Right renal pelvis (tissue), 4 donors: Measurements from ENCODE around the gene LGALS12. TPM values are rescaled to one million over a fixed set of nuclear protein-coding genes. Genes with fewer than 3 reads are reported as not detected.
A peak's percentile ranks its signal among the peaks of the same experiment; 100 is the strongest.

Experiments
- DNase-seq, 4 donors: peaks; one replicate each; pipeline ENCODE4 v3.0.0-alpha.2; 2013; ENCODE audit warnings: low read depth in 4 of 4, low spot score in 3 of 4, missing footprints in 1 of 4
- polyA plus RNA-seq, 4 donors: library from polyadenylated mRNA; unstranded; fragments of 120-200 nt; gene quantifications; one replicate each; pipeline ENCODE4 v1.2.1, GENCODE V29; 2013; ENCODE audit not compliant: insufficient read length in 4 of 4

LGALS12 gene, protein sequence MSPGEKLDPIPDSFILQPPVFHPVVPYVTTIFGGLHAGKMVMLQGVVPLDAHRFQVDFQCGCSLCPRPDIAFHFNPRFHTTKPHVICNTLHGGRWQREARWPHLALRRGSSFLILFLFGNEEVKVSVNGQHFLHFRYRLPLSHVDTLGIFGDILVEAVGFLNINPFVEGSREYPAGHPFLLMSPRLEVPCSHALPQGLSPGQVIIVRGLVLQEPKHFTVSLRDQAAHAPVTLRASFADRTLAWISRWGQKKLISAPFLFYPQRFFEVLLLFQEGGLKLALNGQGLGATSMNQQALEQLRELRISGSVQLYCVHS
- under 1 TPM; 0.12 to 0.14 (median 0.14) TPM for polyA plus RNA-seq

GRCh38 chr11:63505857-63506528, at the start of gene LGALS12:
Gene LGALS12, plus strand, starts transcription at chr11:63506084. Its CDS starts 375 bp downstream, at chr11:63506459.
- DNase-seq: no peak

DNA sequence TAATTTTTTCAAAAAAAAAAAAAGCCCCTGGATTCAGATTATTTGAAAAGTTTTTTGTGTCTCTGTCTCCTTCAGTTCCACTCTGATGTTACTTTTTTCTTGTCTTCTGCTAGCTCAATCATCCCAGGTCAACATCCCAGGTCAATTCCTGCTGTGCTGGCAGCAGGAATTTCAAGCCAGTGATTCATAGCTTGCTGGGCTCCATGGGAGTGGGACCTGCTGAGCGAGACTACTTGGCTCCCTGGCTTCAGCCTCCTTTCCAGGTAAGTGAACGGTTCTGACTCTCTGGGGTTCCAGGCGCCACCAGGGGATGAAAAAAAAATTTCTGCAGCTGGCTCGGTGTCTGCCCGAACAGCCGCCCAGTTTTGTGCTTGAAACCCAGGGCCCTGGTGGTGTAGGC, 46.3 kb upstream of the LGALS12 start:
- no peak for DNase-seq

- no peak for DNase-seq
Observed at GRCh38 chr11:63462137-63462536, 43.7 kb upstream of the LGALS12 start.

GRCh38 chr11:63470311-63470710, 35.6 kb upstream of the LGALS12 start:
- no peak for DNase-seq

GRCh38 chr11:63472372-63472771, 33.5 kb upstream of the LGALS12 start:
- DNase-seq: no peak

DNA sequence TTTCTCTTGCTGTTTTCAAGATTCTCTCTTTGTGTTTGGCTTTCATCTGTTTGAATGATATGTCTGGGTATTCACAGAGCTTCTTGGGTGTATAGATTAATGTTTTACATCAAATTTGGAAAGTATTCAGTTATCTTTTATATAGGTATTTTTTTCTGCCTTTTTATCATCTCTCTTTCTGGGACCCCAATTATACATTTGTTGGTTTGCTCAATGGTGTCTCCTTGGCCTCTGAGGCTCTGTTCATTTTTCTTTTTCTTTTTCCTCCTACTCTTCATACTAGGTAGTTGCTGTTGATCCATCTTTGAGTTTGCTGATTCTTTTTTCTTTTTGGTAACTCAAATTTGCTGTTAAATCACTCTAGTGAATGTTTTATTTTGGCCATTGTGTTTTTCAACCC, 29.3 kb upstream of the LGALS12 start:
- no peak for DNase-seq

- peak; percentile 33 to 51 (median 40) for DNase-seq
Observed at GRCh38 chr11:63478896-63479295, 27.0 kb upstream of the LGALS12 start.

DNA sequence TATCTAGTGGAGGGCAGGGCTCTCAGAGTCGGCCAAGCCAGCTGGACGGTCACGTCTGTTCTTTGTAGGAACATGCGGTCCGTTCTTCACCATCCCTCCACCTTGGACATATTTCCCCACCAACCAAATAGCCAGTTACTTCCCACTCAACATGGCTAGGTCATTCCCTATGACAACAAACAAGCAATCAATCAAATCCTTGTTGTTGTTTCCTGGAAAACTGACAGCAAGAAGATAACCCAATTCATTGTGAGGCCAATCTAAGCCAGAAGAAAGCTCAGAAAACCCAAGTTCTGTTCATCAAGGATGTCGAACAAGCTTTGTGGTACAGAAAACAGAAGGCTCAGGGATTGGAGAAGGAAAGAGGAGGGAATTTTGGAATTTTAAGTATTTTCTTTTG, 25.8 kb upstream of the LGALS12 start:
- DNase-seq: no peak

- DNase-seq: no peak
Observed at GRCh38 chr11:63485777-63486176, 20.1 kb upstream of the LGALS12 start.

DNA sequence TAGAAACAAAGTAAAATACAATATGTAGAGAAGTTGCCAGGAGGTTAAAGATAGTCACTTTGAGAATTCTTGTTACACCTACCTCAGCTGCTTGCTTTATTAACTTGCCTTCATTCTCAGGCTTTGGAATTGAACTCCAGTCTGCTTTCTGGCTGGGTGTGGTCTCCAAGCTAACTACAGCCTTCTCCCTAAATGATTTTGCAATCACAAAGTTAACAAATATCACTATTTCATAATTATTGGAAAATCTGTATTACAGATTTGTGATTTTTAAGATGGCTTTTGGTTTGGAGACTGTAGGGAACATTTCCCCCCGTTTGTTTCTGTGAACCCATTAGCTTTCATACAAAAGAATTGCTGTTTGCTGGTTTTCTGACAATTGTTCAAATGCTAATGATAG, 17.1 kb upstream of the LGALS12 start:
- DNase-seq: no peak

GRCh38 chr11:63489879-63490278, 16.0 kb upstream of the LGALS12 start:
- no peak for DNase-seq

DNA sequence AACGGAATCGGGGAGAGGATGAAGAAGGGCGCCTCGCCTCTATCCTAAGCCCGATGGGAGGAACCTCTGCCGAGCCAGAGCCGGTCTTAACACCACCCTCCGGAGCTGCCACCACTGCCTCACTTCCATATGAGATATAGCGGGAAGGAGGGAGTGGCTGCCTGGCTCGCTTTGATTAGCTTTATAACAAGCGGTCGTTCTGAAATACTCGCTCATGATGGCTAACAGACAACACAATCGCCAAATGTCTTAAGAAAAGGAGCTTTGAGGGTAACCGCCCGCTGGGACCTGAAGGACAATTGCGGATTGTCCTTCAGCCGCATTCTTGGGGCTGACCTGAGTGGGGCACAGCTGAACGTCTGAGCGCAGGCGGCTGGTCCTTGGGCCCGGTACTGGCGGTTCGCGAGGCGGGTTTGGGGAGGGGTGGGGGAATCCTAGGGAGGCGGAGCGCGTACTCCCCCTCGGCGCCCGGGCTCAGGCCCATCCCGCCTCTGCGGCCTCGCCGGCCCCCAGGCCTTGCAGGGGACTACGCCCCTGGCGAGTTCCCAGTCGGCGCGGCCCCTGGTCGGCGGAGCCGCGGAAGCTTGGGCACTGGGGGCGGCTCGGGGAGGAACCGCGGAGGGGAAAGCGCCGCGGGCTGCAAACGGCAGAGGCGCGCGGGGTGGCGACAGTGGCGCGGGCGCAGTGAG, 15.2 kb upstream of the LGALS12 start, which contains the start of gene PLAAT5:
TSS of gene PLAAT5 (minus strand) at position 617 of the 689 bp plus-strand sequence. CDS start at position 484, 133 bp downstream.
- peak in 1 of 4 donors; percentile 32 for DNase-seq

GRCh38 chr11:63491240-63491587, 14.7 kb upstream of the LGALS12 start:
- no peak for DNase-seq

DNA sequence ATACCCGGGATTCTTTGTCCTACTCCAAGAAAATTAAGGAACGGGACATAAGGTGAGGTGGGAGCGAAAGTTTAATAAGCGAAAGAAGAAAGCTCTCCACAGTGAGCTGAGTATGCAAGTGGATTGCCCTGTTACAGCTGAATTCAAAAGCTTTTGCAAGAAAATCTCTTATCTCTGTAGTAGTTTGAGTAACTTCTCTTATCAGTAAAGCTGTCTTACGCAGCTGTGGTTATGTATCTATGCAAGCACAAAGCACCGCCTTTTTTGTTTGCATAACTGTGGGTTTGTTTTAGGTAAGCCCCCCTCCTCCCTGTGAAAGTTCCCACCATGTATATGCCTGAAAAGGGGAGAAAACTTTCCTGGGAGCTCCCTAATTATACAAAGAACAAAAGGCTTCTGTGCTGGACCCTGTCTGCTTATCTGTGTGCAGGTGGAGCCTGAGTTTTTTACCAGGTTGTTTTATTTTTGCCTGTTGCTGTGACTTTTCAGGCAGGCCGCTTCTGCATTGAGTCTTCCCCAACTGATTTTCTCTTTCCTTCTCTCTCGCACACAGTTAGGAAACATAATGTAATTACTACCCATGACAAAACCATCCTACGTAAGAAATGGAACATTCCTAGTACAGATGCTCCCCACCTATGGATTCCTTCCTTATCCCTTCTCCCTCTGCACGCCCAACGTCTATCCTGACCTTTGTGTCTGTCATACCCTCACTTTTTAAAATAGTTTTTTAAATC, 14.1 kb upstream of the LGALS12 start:
- DNase-seq: no peak

- no peak for DNase-seq
Observed at GRCh38 chr11:63492441-63492840, 13.4 kb upstream of the LGALS12 start.

GRCh38 chr11:63493127-63493526, 12.8 kb upstream of the LGALS12 start:
- DNase-seq: no peak

GRCh38 chr11:63494975-63495374, 10.9 kb upstream of the LGALS12 start:
- no peak for DNase-seq

- DNase-seq: no peak
Observed at GRCh38 chr11:63499874-63500273, 6.0 kb upstream of the LGALS12 start.

GRCh38 chr11:63501236-63501635, 4.6 kb upstream of the LGALS12 start:
- no peak for DNase-seq

DNA sequence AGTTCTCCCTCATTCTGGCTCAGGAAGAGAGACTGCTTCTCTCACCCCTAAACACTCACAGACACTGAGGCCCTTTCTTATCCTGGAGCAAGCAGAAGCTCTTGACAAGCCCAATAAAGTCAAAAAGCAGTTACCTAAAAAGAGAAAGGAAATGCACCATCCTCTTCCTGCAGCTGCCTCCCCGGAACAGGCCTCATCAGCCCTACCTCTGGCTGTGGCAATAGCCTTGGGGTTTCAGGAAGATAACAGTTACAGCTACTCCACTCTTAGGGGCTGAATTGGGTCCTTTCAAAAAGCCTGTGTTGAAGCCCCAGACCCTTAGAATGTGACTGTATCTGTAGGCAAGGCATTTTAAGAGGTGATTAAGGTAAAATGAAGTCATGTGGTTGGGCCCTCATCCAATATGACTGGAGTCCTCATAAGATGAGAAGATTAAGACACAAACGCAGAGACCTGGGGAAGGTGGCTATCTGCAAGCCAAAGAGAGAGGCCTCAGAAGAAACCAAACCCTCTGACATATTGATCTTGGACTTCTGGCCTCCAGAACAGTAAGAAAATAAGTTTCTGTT, 3.5 kb upstream of the LGALS12 start:
- DNase-seq: no peak

- DNase-seq: no peak
Observed at GRCh38 chr11:63503492-63503891, 2.4 kb upstream of the LGALS12 start.
